Fibroblast of the aortic adventitia (primary cell): Measurements from ENCODE around the gene ATXN10. TPM values are rescaled to one million over a fixed set of nuclear protein-coding genes. Genes with fewer than 3 reads are reported as not detected.
A peak's percentile ranks its signal among the peaks of the same experiment; 100 is the strongest.
"Not testable (repeated sequence)": the region's sequence is repeated elsewhere in the genome, so short reads cannot be mapped to it uniquely, and the experiment has no call there.

ENCODE experiments used
- DNase-seq: peaks from one replicate; pipeline ENCODE4 v3.0.0-alpha.2; 2010; ENCODE audit warnings: low read depth
- H3K4me3 ChIP-seq: 2 replicates; pipeline ENCODE4 v1.5.1; 2011; ENCODE audit warnings: low read depth, mild to moderate bottlenecking, control low read depth, low read length, moderate library complexity
- total RNA-seq: library from RNA; depleted of rRNA; stranded (reverse); fragments of >200 nt; gene quantifications from 2 replicates; pipeline ENCODE4 v1.2.3, GENCODE V29; 2012; ENCODE audit warnings: low replicate concordance
- TF ChIP-seq, protein P1 (sequence below): IDR thresholded peaks from 2 replicates; pipeline ENCODE4 v1.5.1; 2011; ENCODE audit warnings: mild to moderate bottlenecking, low read length, control low read depth, inconsistent platforms; ENCODE audit not compliant: insufficient read depth

ATXN10 gene
- total RNA-seq, 1 donor, result 130 TPM

GRCh38 chr22:45707605-45708004 lies 36.0 kb downstream of the ATXN10 start:
- DNase-seq, result no peak
- H3K4me3 ChIP-seq, result no peak overlapping the region
- TF ChIP-seq, protein P1, sequence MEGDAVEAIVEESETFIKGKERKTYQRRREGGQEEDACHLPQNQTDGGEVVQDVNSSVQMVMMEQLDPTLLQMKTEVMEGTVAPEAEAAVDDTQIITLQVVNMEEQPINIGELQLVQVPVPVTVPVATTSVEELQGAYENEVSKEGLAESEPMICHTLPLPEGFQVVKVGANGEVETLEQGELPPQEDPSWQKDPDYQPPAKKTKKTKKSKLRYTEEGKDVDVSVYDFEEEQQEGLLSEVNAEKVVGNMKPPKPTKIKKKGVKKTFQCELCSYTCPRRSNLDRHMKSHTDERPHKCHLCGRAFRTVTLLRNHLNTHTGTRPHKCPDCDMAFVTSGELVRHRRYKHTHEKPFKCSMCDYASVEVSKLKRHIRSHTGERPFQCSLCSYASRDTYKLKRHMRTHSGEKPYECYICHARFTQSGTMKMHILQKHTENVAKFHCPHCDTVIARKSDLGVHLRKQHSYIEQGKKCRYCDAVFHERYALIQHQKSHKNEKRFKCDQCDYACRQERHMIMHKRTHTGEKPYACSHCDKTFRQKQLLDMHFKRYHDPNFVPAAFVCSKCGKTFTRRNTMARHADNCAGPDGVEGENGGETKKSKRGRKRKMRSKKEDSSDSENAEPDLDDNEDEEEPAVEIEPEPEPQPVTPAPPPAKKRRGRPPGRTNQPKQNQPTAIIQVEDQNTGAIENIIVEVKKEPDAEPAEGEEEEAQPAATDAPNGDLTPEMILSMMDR, result no peak

GRCh38 chr22:45708145-45708544 lies 36.5 kb downstream of the ATXN10 start:
- no peak overlapping the region for H3K4me3 ChIP-seq
- DNase-seq, result no peak
- TF ChIP-seq, protein P1, result no peak

GRCh38 chr22:45709060-45709739 lies 37.6 kb downstream of the ATXN10 start:
- peak; percentile 70 for DNase-seq
- H3K4me3 ChIP-seq, result no peak overlapping the region
- TF ChIP-seq, protein P1, result no peak

GRCh38 chr22:45709866-45710265 lies 38.2 kb downstream of the ATXN10 start:
- DNase-seq, result peak; percentile 35
- H3K4me3 ChIP-seq, result no peak overlapping the region
- TF ChIP-seq, protein P1, result no peak

DNA sequence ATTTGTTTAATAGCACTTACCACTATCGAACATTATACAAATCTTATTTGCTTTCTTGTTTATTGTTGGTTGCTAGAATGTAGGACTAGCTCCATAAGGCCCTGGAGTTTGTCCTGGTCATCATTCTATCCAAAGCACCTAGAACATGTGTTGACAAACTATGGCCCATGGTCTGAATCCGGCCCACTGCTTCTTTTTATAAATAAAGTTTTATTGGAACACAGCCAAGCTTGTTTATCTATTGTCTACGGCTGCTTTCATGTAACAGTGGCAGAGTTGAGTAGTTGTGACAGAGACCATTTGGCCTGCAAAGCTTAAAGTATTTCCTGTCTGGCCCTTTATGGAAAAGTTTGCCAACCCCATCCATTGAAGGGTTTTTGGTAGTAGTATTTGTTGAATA lies 38.8 kb downstream of the ATXN10 start:
- TF ChIP-seq, protein P1, result no peak
- no peak for DNase-seq
- no peak overlapping the region for H3K4me3 ChIP-seq

DNA sequence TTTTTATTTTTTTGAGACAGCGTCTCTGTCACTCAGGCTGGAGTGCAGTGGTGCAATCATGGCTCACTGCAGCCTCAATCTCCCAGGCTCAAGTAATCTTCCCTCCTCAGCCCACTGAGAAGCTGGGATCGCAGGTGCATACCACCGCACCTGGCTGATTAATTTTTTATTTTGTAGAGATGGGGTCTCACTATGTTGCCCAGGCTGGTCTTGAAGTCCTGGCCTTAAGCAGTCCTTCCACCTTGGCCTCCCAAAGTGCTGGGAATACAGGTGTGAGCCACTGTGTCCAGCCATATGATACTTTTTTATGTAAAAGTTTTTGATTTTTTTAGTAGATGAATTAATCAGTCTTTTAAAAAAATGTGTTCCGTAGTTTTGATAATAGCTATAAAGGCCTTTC lies 42.8 kb downstream of the ATXN10 start:
- not testable (repeated sequence) for H3K4me3 ChIP-seq, DNase-seq

DNA sequence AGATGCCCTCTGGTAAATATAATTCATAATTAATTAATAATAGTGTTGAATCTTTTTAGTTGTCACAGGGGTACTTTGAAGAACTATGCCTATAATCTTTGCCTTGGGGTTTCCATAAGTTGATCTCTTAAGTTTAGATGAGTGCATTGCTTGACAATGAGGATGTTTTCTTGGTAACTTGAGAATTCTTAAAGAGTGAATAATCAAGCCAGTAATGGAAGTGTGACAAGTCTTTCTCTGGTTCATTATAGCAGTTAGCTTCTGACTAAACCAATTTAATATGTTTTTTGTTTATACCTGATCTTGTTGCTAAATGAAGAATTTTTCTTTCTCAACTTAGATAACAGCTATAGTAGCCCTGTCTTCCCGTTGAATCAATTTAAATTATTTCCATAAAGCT lies 46.2 kb downstream of the ATXN10 start:
- no peak overlapping the region for H3K4me3 ChIP-seq
- TF ChIP-seq, protein P1, result no peak
- DNase-seq, result peak; percentile 27
